NB4 (cell line): ENCODE measurements around the gene CREBL2.

Source experiments
- CTCF ChIP-seq: IDR thresholded peaks from one replicate; pipeline ENCODE4 v1.5.1; 2012; ENCODE audit warnings: low read depth, low read length
- MAX ChIP-seq: IDR thresholded peaks from 2 replicates; pipeline ENCODE4 v1.6.1; 2011; ENCODE audit warnings: low read depth, low read length
- MYC ChIP-seq: IDR thresholded peaks from 2 replicates; pipeline ENCODE4 v1.6.1; 2011; ENCODE audit warnings: low read depth, low read length
- POLR2A ChIP-seq: IDR thresholded peaks from 2 replicates; pipeline ENCODE4 v1.6.1; 2011; ENCODE audit warnings: mild to moderate bottlenecking; ENCODE audit not compliant: insufficient read length; ENCODE audit errors: extremely low read depth

GRCh38 chr12:12609692-12610091 lies 2.0 kb upstream of the CREBL2 start:
- TF ChIP-seq CTCF (no peak), POLR2A (no peak), MAX (no peak), MYC (no peak)
